Mesendoderm (in vitro differentiated cells): Measurements from ENCODE around the gene NUDT19. TPM values are rescaled to one million over a fixed set of nuclear protein-coding genes. Genes with fewer than 3 reads are reported as not detected.

Source experiments
- DNase-seq: peaks from one replicate; pipeline ENCODE4 v3.0.0; 2013
- H2AK5ac ChIP-seq: 2 replicates; pipeline ENCODE4 v1.6.1; 2013; ENCODE audit warnings: low read length, inconsistent platforms
- H2BK120ac ChIP-seq: 2 replicates; pipeline ENCODE4 v1.6.1; 2013; ENCODE audit warnings: low read depth, mild to moderate bottlenecking, low read length, moderate library complexity, mixed read lengths
- H2BK15ac ChIP-seq: replicated peaks from 2 replicates; pipeline ENCODE4 v1.6.1; 2013; ENCODE audit warnings: low read depth, mild to moderate bottlenecking, moderate library complexity
- H2BK5ac ChIP-seq: 2 replicates; pipeline ENCODE4 v1.6.1; 2013; ENCODE audit warnings: low read length, inconsistent platforms
- H3K18ac ChIP-seq: 2 replicates; pipeline ENCODE4 v1.6.1; 2013; ENCODE audit warnings: mild to moderate bottlenecking, low read length, mixed read lengths
- H3K23ac ChIP-seq: one replicate; pipeline ENCODE4 v1.6.1; 2013; ENCODE audit warnings: low read length
- H3K27ac ChIP-seq: 2 replicates; pipeline ENCODE4 v1.5.1; 2013; ENCODE audit warnings: low read depth, mild to moderate bottlenecking, inconsistent platforms, low read length, moderate library complexity
- H3K27me3 ChIP-seq: 2 replicates; pipeline ENCODE4 v1.6.1; 2013; ENCODE audit warnings: low read length, control low read depth, mild to moderate bottlenecking, inconsistent platforms; ENCODE audit not compliant: insufficient read depth, poor library complexity
- H3K36me3 ChIP-seq: 2 replicates; pipeline ENCODE4 v1.6.1; 2013; ENCODE audit warnings: low read length, inconsistent platforms; ENCODE audit not compliant: control insufficient read depth, insufficient read depth
- H3K4ac ChIP-seq: one replicate; pipeline ENCODE4 v1.6.1; 2013; ENCODE audit warnings: low read depth, mild to moderate bottlenecking, low read length, moderate library complexity
- H3K4me1 ChIP-seq: 2 replicates; pipeline ENCODE4 v1.6.1; 2013; ENCODE audit warnings: low read depth, low read length, inconsistent platforms; ENCODE audit not compliant: control insufficient read depth
- H3K4me2 ChIP-seq: 2 replicates; pipeline ENCODE4 v1.6.1; 2013; ENCODE audit warnings: low read length
- H3K4me3 ChIP-seq: 2 replicates; pipeline ENCODE4 v1.5.1; 2013; ENCODE audit warnings: mild to moderate bottlenecking, low read length
- H3K56ac ChIP-seq: one replicate; pipeline ENCODE4 v1.6.1; 2013; ENCODE audit warnings: low read length
- H3K79me1 ChIP-seq: 2 replicates; pipeline ENCODE4 v1.6.1; 2013; ENCODE audit warnings: low read length, inconsistent platforms
- H3K79me2 ChIP-seq: 2 replicates; pipeline ENCODE4 v1.6.1; 2013; ENCODE audit warnings: mild to moderate bottlenecking, low read length; ENCODE audit not compliant: control insufficient read depth, insufficient read depth
- H3K9ac ChIP-seq: 2 replicates; pipeline ENCODE4 v1.6.1; 2013; ENCODE audit warnings: low read length, inconsistent platforms
- H4K5ac ChIP-seq: one replicate; pipeline ENCODE4 v1.6.1; 2013; ENCODE audit warnings: low read length
- H4K8ac ChIP-seq: one replicate; pipeline ENCODE4 v1.6.1; 2013; ENCODE audit warnings: low read depth, mild to moderate bottlenecking, control low read depth, low read length, moderate library complexity
- WGBS: extraction: QIAGEN DNeasy Blood & Tissue Kit; methylation state at CpG from one replicate; pipeline ENCODE4 v1.1.7; 2013; ENCODE audit warnings: low lambda C conversion rate, missing lambda C conversion rate; ENCODE audit not compliant: insufficient coverage; ENCODE audit errors: extremely low coverage; 5-methylcytosine and 5-hydroxymethylcytosine counted together
- polyA plus RNA-seq, 2 experiments: library from polyadenylated mRNA; stranded (reverse); fragments of 200-250 nt; gene quantifications; one replicate each; pipeline ENCODE4 v1.2.3, GENCODE V29; 2013

The NUDT19 gene
- 3.1 TPM for polyA plus RNA-seq (2013, experiment 1 of 2)
- 3.0 TPM for polyA plus RNA-seq (2013, experiment 2 of 2)

DNA sequence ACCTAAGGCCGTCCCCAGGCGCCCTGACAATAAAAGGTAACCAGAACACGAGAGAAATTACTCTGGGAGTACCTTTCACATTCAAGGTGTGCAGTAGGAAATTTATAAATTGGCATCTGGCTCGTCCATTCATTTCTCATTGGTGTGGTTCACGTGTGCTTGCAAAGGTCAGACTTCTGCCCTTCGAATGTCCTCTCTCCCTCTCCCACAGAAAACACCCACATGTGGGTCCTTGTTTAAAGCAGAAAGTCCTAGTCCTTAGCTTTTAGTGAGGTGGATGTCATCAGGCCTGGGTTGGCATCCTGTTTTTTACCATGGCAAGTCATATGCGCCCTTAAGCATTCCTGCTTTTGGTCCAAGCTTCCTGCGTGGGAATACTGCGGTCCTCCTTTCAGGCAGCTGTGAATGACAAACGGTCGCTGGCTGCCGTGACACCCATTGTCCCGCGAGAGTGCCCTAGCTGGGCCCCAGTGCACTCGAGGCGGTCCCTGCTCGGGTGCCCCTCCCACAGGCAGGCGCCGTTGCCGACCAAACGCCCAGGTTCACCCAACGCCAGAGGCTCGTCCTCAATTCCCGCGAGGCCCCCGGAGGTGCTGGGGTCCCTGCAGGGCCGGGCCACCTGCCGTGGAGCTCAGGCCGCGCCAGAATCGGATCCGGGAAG lies at the start of gene NUDT19:
Gene NUDT19 (plus strand): TSS at position 531 of the 661 bp plus-strand sequence. CDS start 140 bp downstream, outside the sequence.
- Histone ChIP-seq H2BK120ac (no peak within 1 kb of the TSS), H3K56ac (peak within 1 kb of the TSS; percentile 84), H2AK5ac (no peak within 1 kb of the TSS), H2BK5ac (no peak within 1 kb of the TSS), H3K79me1 (no peaks in the 10 kb centered on the region), H2BK15ac (no peak within 1 kb of the TSS), H3K27me3 (no peaks in the 10 kb centered on the region), H3K79me2 (no peaks in the 10 kb centered on the region), H3K36me3 (no peaks in the 10 kb centered on the region), H3K4me1 (peaks cover 2% of the 10 kb centered on the region), H4K5ac (no peak within 1 kb of the TSS), H3K27ac (no peak within 1 kb of the TSS), H3K9ac (peak within 1 kb of the TSS; percentile 83), H3K4me2 (peak within 1 kb of the TSS; percentile 75), H3K18ac (peak within 1 kb of the TSS; percentile 47), H4K8ac (no peak within 1 kb of the TSS), H3K4me3 (peak within 1 kb of the TSS; percentile 33), H3K23ac (peak within 1 kb of the TSS; percentile 24), H3K4ac (peak within 1 kb of the TSS; percentile 44)
- WGBS, result no CpG with 5 or more reads among the region's 32 CpGs
- no peak for DNase-seq

DNA sequence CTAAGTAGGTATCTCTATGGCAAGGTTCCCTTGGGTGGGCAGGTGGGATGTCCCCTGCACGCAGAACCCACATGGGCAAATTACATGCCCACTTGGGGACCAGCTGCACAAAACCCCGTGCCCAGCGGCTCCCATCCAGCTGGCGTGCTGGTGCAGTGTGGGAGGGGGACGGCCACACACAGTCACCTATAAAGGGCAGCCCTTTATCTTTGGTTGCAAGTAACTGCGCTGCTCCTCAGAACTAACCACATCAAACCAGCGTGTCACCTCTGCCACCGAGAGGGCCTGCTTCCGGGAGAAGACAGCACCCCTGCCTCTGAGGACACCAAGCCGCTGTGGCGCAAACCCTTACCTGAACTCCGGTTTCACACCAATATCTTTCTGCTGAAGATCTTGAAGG lies 48.9 kb upstream of the NUDT19 start:
- Histone ChIP-seq H4K5ac (no peak overlapping the region), H3K27ac (no peak overlapping the region), H3K79me1 (no peaks in the 10 kb centered on the region), H3K56ac (no peak overlapping the region), H4K8ac (no peak overlapping the region), H3K4me1 (no peaks in the 10 kb centered on the region), H3K18ac (no peak overlapping the region), H3K4ac (no peak overlapping the region), H3K27me3 (no peaks in the 10 kb centered on the region), H2AK5ac (no peak overlapping the region), H3K79me2 (no peaks in the 10 kb centered on the region), H3K23ac (no peak overlapping the region), H3K4me2 (no peak overlapping the region), H3K36me3 (peaks cover 14% of the 10 kb centered on the region), H2BK120ac (no peak overlapping the region), H2BK5ac (no peak overlapping the region), H2BK15ac (no peak overlapping the region), H3K4me3 (no peak overlapping the region), H3K9ac (no peak overlapping the region)
- no CpG with 5 or more reads among the region's 12 CpGs for WGBS
- no peak for DNase-seq

DNA sequence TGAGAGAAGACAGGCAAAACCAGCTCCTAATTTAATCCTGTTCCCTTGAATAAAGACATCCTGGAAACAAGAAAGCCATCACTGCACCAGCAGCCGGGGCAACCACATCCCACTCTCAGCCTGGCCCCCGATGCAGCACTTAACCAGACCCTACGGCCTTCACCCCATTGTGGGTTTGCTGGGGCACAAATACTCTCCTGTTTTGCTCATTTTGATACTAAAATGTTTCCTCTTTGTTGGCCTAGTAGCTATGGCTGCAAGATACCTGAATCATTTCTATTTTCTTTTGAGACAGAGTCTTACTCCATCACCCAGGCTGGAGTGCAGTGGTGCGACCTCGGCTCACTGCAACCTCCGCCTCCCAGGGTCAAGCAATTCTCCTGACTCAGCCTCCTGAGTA lies 45.1 kb upstream of the NUDT19 start:
- no peaks in the 10 kb centered on the region for H3K4me1 ChIP-seq
- H3K27ac ChIP-seq, result no peak overlapping the region
- H3K4me2 ChIP-seq, result no peak overlapping the region
- H3K4ac ChIP-seq, result no peak overlapping the region
- H3K4me3 ChIP-seq, result no peak overlapping the region
- no peak overlapping the region for H2AK5ac ChIP-seq
- no peaks in the 10 kb centered on the region for H3K27me3 ChIP-seq
- peaks cover 12% of the 10 kb centered on the region for H3K36me3 ChIP-seq
- no peak overlapping the region for H4K5ac ChIP-seq
- H3K9ac ChIP-seq, result no peak overlapping the region
- no peak overlapping the region for H3K18ac ChIP-seq
- H3K56ac ChIP-seq, result no peak overlapping the region
- H2BK5ac ChIP-seq, result no peak overlapping the region
- H2BK15ac ChIP-seq, result no peak overlapping the region
- H2BK120ac ChIP-seq, result no peak overlapping the region
- DNase-seq, result no peak
- no peaks in the 10 kb centered on the region for H3K79me2 ChIP-seq
- peaks cover under 1% of the 10 kb centered on the region for H3K79me1 ChIP-seq
- no peak overlapping the region for H4K8ac ChIP-seq
- H3K23ac ChIP-seq, result no peak overlapping the region
- no CpG with 5 or more reads among the region's 6 CpGs for WGBS

DNA sequence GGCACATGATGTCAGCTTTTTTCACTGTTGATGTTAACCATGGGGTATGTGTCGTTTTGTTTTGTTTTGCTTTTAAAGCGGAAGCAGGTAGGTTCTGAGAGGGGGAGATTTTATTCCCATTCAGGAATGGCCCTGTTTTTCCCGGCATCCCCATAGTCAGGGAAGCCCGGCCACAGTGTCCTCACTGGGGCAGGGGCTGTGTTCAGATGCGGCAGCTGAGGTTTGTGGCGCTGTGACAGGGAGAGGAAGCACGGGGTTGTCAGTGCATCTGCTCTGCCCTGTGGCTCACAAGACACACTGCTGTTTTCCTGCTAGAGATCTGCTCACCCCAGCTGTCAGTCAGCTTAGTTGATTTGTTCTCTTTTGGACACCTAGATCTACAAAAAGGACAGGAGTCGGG lies 44.3 kb upstream of the NUDT19 start:
- H3K4me1 ChIP-seq, result no peaks in the 10 kb centered on the region
- WGBS, result no CpG with 5 or more reads among the region's 8 CpGs
- H3K9ac ChIP-seq, result no peak overlapping the region
- no peaks in the 10 kb centered on the region for H3K27me3 ChIP-seq
- H4K8ac ChIP-seq, result no peak overlapping the region
- H3K18ac ChIP-seq, result no peak overlapping the region
- H3K36me3 ChIP-seq, result peaks cover 12% of the 10 kb centered on the region
- H3K23ac ChIP-seq, result no peak overlapping the region
- no peak overlapping the region for H2BK120ac ChIP-seq
- peaks cover 1% of the 10 kb centered on the region for H3K79me1 ChIP-seq
- H2BK5ac ChIP-seq, result no peak overlapping the region
- H2BK15ac ChIP-seq, result no peak overlapping the region
- H3K27ac ChIP-seq, result no peak overlapping the region
- H3K4ac ChIP-seq, result no peak overlapping the region
- H3K56ac ChIP-seq, result no peak overlapping the region
- H3K4me3 ChIP-seq, result no peak overlapping the region
- no peaks in the 10 kb centered on the region for H3K79me2 ChIP-seq
- no peak overlapping the region for H2AK5ac ChIP-seq
- no peak for DNase-seq
- no peak overlapping the region for H3K4me2 ChIP-seq
- no peak overlapping the region for H4K5ac ChIP-seq

DNA sequence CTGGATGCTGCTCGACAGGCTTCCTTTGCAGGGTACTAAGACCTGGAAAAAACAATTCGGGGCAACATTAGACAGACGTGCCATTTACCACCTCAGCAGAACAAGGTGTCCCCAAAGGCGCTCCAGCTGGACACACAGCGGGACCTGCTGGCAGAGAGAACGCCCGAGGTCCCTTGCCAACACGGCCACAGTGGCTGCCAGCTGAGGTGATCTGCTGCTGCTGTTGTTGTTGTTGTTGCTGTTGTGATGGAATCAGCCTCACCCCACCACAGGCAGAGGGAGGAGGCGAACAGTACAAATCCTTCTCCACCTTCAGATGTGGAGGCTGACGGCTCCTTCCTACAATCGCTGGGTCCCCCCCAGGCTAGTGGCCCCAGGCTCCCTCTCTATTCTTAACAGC lies 41.9 kb upstream of the NUDT19 start:
- WGBS, result no CpG with 5 or more reads among the region's 11 CpGs
- no peaks in the 10 kb centered on the region for H3K4me1 ChIP-seq
- no peak overlapping the region for H3K18ac ChIP-seq

DNA sequence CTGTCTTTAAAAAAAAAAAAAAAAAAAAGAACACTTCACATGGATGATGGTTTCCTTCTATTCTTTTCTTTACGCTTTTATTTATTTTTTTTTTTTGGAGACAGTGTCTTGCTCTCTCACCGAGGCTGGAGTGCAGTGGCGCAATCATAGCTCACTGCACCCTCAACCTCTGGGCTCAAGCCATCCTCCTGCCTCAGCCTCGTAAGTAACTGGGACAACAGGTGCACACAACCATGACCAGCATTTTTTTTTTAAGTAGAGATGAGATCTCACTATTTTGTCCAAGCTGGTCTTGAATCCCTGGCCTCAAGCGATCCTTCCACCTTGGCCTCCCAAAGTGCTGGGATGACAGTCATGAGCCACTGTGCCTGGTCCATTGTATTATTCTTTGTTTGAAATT lies 41.0 kb upstream of the NUDT19 start:
- H2AK5ac ChIP-seq, result no peak overlapping the region
- no CpG with 5 or more reads among the region's 5 CpGs for WGBS
- H3K79me2 ChIP-seq, result no peaks in the 10 kb centered on the region

More for the DNA sequence above, 41.9 kb upstream of the NUDT19 start:
- no peak overlapping the region for H3K9ac ChIP-seq
- no peak overlapping the region for H2BK15ac ChIP-seq
- no peaks in the 10 kb centered on the region for H3K79me2 ChIP-seq
- no peak overlapping the region for H3K56ac ChIP-seq
- H3K23ac ChIP-seq, result no peak overlapping the region
- no peak overlapping the region for H3K4me2 ChIP-seq
- H2AK5ac ChIP-seq, result no peak overlapping the region
- peaks cover 1% of the 10 kb centered on the region for H3K79me1 ChIP-seq
- H3K27me3 ChIP-seq, result no peaks in the 10 kb centered on the region
- no peak overlapping the region for H3K4ac ChIP-seq
- H3K27ac ChIP-seq, result no peak overlapping the region
- H4K5ac ChIP-seq, result no peak overlapping the region
- no peak overlapping the region for H3K4me3 ChIP-seq
- no peak for DNase-seq
- H3K36me3 ChIP-seq, result peaks cover 6% of the 10 kb centered on the region
- no peak overlapping the region for H2BK120ac ChIP-seq
- no peak overlapping the region for H4K8ac ChIP-seq
- H2BK5ac ChIP-seq, result no peak overlapping the region

More for the DNA sequence above, 41.0 kb upstream of the NUDT19 start:
- Histone ChIP-seq H3K56ac (no peak overlapping the region), H3K27ac (no peak overlapping the region), H2BK5ac (no peak overlapping the region), H3K4me2 (no peak overlapping the region), H3K18ac (no peak overlapping the region), H4K8ac (no peak overlapping the region), H3K36me3 (peaks cover 6% of the 10 kb centered on the region), H3K4me1 (no peaks in the 10 kb centered on the region), H3K4ac (no peak overlapping the region), H3K9ac (no peak overlapping the region), H3K79me1 (peaks cover 1% of the 10 kb centered on the region), H3K4me3 (no peak overlapping the region), H3K23ac (no peak overlapping the region), H4K5ac (no peak overlapping the region), H2BK120ac (no peak overlapping the region), H3K27me3 (no peaks in the 10 kb centered on the region), H2BK15ac (no peak overlapping the region)
- DNase-seq, result no peak
